HT-29 (cell line): Measurements from ENCODE around the gene FAM120B. TPM values are rescaled to one million over a fixed set of nuclear protein-coding genes. Genes with fewer than 3 reads are reported as not detected.

Experiments
- DNase-seq: peaks from one replicate; pipeline ENCODE4 v3.0.0-alpha.2; 2015; ENCODE audit warnings: low spot score
- total RNA-seq: library from RNA; depleted of rRNA; stranded (reverse); fragments of >200 nt; shearing (Covaris generic); gene quantifications from 2 replicates; pipeline ENCODE4 v1.2.3, GENCODE V29; 2014

FAM120B gene
- total RNA-seq, 1 experiment from 2014 or later = 6.9 TPM

DNA sequence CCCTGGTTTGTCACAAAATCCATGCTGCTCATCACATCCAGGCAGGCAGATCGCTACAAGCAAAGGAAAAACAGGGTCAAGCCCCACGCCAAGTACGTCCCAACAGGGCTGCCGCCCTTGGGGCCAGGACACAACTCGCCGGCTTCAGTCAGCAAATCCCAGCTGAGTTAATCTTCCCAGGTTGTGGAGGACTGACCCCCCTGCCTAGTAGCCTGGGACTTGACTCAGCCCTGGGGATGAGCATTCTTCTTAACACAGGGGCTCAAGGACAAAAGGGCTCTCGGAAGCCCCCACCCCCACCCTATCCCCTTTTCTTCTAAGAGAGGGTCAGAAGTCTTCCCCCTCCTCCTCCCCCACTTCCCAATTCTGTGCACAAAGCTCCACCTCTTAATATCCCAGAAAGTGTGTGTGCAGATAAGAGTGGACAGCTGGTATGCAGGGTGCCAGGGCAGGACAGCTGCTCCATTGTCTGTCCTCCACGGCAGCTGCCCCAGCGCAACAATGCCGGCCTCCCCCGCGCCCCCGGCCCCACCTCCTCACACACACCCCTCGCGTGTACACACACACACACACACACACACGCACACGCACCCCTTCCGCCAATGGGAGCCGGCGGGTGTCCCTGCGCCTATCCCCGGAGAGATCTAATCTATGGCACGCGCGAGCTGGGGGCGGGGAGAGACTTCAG, 20.2 kb upstream of the FAM120B start:
- no peak for DNase-seq

DNA sequence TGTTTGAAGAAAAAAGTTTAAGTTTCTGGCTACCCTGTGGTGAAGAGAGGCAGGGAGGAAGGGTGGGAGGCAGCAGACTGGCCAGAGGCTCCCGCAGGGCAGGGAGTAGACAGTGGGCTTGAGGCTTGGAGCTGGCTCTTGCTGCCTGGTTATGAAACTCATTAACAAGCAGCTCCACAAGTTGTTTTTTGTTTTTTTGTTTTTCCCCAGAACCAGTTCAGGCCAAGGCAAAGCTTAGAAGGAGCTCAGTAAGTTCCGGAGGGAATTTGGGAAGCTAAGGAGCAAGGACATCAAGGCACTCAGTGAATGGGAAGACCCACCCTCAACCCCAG, 19.7 kb upstream of the FAM120B start:
- no peak for DNase-seq

DNA sequence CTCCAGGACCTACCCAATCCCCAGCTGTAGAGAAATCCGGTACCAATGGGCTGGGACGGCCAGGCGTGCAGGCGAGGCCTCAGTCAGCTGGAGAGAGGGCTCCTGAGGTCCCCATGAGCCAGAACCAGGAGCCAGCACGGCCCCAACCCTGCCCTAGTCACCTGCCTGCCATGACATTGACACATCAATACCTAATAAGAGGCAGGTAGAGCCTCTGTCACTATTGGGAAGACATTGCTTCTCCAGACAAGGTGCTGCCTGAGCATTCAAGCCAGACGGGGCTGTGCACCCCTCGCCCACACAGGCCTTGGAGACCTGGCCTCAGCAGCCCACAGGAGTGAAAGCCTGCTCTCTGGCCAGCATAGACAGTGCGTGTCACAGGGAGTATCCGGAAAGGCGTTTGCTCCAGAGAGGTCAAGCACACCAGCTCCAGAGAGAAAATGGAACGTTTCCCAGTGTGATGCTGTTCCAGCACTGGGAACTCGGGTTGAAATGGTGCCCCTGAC, 19.1 kb upstream of the FAM120B start:
- no peak for DNase-seq

DNA sequence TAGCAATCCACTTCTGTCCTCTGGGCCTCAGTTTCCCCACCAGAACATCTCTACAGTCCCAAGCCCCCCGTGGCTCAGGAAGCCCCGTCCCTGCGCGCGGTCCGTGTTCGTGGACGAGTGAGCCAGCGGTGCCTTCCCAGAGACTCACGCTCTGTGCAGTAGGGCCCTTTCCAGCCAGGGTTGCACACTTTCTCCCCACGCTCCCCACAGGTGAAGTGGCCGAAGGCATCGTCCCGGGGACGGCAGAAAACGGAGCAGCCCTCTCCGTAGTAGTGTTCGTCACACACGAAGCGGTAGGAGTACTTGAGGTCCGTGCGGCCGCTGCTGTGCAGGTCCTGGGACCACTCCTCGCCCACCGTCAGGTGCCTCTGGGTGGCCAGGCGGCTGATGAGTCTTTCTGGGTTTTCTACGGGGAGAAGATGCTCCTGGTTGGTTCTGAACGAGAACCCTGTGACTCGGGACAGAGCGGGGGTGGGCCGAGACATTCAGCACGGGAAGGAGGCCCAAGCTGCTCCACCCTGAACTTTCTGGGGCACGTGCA, 18.4 kb upstream of the FAM120B start:
- no peak for DNase-seq

DNA sequence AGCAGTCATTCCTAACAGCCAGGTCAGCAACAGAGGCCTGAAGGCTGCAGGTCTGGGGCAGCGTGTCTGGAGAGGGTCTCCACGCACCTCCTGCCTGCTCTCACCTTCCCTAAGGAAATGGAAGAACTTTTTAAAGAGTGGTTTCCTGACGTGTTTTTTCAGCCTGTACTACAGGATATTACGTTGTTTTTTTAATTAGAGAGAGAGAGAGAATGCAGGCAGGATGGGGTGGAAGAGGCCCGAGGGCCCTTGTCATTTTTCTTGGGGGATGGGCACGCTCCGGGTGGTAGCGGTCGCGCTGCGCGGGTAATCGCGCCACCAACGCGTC, 17.7 kb upstream of the FAM120B start:
- no peak for DNase-seq

DNA sequence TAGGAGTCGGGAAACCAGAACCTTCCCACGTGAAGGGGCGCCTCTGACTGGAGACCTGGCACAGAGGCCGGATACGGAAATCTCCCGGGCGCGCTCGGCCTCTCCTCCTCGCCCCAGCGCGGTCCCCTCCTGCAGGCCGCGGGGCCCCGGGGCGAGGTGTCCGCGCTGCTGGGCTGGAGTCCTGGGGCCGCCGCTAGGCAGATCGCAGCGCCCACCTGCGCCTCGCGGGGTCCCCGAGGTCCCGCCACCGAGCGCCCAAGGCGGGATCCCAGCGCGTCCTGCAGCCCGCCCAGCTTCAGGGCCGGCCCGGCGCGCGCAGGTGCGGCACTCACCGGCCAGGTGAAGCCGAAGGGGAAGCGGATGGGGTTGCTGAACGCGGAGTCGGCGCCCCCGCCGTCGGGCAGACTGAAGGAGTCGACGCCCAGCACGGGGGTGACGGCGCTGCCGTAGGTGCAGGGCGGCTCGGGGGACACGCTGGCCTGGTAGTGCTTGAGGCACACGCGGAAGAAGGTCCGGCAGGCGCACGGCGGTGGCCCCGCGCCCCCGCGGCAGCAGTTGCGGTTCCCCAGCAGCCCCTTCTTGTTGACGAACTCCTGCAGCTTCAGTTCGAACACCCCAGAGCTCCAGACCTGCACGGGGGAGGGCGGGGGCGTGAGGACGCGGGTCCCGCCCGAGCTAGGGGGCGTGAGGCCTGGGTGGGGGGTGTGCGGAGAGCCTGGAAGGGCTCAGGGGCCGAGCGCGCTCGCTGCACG, 17.2 kb upstream of the FAM120B start:
- DNase-seq = no peak

DNA sequence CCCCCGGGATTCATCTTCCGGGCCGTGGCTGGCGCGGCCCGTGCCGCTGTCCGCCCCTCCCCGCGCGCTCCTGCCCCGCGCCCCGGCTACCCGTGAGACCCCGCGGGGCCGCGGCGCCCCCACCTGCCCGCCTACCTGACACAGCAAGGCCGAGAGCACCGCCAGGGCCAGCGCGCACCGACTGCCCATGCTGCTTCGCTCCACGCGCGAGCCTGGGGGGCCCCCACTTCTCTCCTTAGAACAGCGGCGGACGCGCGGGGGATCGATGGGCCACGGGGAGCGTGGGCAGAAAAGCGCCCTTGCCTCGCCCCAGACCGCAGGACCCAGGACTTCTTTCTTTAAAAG, 16.6 kb upstream of the FAM120B start:
- DNase-seq = no peak

DNA sequence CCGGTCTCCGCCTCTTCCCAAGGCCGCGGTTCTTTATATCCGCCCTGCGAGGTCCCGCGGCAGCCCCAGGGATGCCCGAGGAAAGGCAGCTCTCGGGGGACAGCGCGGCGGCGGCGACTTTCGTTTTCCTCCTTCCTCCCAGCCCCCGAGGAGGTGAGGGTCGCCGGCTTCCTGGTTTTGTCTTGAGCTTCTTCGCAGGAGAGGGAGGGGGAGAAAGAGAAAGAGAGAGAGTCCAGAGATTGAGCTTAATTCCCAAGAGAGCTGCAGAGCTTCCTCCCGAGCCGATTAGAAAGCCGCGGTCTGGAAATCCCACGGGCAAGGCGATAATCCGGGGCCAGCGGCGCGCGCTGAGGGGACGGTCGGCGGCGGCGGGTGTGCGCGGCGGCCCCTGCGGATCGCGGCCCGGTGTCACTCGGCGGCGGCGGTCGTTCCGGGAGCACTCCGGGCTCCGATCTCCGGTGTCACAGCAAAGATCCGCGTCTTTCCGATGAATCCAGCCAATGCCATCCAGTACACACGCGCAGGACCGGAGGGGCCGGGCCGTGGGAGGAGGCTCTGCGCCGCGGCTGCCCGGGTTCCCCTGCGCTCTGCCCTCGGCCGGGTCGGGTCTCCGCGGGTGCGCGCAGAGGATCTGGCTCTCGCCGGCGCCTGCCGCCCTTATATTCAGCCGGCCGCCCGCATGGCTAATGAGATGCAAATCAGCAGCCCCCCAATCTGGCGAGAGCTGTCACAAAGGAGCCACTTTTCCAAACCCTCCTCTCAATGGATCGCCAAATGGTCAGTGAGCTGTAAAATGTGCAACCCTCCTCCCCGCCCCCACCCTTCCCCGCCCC, 16.0 kb upstream of the FAM120B start, which contains the start of gene DLL1:
DLL1 (minus strand) TSS at position 783 of the 833 bp plus-strand sequence. CDS start 939 bp downstream, outside the sequence.
- DNase-seq = no peak

DNA sequence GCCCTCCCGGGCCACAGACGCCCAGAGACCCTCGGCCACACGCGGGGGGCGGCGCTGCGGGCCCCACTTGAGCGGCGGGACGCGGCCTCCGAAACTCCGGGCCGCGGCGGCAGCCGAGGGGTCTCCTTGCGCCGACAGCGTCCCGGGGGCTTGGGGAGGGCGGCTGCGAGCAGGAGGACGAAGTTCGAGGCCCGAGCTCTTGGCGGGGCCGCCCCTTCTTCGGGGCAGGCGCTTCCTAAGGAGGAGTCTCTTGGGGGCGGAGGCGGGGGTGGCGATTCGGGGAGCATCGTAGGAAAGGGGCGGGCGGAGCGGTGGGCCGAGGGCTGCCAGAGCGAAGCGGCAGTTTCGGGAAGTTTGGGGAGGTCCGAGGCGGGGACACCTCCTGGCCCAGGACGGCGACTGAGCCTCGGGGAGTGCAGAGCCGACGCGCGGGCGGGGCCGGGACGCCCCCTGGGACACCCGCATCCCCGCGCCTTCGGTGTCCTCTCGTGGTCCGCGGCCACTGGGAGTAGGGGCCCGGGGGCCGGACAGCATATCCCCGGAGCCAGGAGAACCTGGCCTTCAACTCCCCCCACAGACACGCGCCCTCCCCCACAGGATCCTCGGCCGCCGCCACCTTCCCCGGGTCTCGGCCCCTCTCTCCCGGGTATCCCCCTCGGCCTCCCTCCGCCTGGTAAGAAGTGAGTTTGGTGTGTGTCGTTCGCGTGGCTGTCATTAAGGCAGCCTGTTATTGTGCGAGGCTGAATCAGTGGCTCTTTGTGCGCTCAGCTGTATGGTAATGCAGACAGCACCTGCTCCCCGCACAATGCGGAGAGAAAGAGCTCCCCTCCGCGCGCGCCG, 15.1 kb upstream of the FAM120B start:
- no peak for DNase-seq

DNA sequence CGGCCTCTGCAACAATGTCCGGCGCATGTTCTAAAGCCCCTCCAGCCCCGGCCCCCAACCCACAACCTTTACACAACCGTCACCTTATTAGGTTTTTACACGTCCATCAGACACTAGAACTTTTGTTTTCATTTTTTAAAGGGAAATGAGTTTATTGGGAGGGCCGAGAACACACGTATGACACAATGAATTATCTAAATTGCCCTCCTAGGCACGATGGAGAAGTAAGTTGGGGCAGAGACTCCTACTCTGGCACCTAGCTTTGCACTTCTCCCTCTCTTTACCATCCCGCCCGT, 14.5 kb upstream of the FAM120B start:
- DNase-seq = no peak

DNA sequence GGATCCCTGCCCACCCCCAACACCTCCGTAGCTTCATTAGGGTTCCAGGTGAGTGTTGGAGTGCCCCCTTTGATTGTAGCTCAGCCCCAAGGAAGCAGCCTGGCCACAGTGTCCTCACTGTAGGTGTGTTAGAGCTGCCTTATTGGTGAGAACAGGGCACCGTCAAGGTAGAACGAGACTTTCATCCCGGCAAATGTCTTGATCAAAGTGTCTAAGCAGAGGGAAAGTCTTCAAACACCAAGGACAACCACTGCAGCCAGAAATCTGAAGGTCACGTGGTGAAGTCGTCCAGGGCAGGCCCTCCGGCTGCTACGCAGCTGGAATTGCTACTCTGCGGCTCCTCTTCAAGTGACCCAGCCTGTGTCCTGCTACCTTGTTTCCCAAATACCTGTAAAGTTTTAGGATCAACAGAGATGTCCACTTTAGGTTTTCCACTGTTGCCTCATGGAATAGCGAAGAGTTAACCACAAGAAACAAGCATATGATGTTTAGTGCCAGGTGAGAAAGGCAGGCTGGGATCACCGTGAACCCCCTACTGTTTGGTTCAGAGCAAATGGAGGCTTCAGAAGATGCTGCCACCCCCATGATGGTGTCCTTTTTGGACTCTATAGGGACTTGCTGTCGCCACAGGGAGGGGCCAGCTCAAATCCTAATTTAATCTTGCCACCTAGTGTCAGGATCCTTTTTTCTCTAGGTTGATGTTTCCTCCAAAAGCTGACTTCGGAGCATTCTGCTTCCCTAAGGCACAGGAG, 14.0 kb upstream of the FAM120B start:
- DNase-seq = no peak

DNA sequence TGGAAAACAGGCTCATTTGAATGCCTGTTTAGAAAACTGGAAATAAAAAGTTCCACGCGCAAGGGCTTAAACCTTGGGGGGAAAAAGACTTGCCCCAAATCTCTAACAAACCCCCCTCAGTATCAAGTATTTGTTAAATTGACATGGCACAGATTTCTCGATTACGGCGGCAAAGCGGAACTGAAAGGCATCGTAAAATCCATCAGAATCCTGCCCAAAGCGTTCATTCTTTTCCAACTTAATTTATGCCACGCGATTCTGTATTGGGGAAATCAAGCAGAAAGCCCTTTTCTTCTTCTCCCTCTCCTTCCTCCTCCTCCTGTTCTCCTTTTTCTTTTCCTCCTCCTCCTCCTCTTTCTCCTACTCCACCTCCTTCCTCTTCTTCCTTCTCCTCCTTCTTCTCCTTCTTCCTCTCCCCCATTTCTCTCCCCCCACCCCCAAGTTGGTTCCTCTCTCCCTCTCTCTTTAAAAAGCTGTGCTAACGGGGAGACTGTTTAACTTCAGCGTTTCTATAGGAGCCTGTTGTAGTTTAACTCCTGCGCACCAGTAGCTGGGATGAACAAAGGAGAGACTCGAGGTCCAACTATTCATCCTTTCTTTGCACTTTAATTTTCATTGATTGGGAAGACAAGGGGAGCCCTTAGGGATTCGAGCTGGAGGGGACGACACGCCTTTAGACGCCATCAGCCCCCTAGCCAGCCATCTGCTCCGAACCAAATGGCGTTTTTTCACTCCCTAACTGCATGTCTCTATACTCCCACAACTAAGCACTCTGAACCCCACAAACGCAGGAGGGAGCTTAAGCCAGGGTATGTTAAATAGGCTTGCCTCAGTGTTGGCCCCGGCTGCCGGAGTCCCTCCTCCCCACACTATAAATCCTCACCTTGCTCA, 13.0 kb upstream of the FAM120B start:
- DNase-seq = no peak

DNA sequence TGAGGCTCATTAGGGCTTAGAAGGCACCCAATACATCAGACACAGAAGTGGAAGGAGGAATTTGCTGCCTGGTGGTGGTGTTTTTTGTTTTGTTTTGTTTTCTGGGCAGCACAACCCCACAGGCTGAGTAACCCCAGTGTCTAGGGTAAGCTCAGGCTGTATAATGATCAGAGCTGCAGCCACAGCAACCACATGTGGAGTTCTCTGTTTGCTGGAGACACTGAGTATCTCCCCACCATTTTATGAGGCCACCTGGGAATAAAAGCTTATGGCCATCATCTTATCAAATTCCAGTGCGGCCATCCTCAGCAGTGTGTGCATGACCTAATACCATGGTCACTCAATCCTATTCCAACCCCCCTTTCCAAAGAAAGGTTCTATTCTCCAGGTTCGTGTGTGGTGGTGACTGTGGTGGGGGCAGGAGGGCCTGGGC, 12.2 kb upstream of the FAM120B start:
- no peak for DNase-seq

DNA sequence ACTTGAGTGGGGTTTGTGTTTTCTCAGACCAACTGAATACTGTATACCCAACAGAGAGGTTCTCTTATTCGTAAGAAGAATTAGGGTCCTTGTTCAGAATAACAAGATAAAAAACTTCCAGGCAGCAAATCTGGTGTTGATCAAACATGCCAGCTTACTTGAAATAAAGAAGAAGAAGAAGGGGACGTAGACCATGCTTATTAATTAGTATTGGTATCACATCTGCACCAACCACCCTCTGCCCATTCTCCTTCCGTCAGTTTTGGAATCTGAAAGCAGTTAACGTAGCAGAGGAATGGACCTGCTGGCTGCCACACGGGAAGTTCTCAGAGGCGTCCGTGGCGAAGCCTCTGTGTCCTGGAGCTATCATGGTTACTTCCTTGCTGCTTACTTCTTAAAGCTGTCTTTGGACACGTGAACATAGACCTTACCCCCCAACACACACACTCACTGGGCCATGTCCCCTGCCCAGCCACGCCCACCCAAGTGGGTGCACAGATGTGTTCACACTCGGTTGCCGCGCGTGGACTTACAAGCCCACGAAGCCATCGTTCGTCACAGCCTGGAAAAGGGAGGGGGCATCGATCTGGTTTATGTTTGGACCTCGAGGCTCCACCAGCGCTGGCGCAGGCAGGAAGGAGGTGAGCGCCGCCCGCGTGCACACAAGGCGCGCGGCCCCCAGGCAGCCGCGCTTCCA, 11.6 kb upstream of the FAM120B start:
- DNase-seq = no peak

DNA sequence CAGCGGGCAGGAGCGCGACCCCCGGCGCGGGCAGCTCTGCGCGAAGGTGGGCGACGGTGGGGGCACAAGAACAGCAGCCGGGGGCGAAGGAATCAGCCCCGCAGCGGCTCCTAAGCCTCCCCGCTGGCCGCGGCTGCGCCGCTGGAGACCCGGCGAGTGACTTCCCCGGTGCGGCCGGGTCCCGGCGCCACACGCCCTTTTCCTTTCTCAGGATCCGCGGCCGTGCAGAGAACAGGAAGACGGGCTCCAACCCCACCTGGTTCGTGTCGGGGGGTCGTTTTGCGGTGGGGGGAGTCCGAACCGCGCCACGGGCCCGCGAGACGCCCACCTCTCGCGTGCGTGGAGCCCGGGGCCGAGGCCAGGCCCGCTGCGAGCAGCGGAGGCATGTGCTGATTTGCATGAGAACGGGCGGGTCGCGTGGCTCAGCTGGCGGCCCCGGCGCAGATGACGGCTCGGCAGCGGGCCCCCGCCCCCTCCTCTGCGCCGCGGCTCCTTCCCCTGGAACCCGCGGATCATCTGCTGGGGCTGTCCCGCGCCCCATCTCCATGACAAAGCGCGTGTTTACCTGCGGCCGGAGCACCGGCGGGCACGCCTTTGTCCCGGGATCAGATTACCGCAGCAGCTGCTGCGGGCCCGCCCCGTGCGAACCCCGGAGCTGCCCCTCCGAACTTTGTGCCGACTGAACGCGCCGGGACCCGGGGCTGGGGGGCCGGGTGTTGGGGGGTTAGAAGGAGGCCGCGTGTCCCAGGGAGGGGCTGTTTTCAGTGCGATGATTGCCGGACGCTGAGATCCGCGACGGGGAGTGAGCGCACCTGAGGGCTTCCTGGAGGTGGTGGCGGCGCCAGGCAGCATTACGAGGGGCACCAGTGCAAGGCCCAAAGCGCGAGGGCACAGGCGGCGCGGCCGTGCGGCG, 10.8 kb upstream of the FAM120B start:
- no peak for DNase-seq

DNA sequence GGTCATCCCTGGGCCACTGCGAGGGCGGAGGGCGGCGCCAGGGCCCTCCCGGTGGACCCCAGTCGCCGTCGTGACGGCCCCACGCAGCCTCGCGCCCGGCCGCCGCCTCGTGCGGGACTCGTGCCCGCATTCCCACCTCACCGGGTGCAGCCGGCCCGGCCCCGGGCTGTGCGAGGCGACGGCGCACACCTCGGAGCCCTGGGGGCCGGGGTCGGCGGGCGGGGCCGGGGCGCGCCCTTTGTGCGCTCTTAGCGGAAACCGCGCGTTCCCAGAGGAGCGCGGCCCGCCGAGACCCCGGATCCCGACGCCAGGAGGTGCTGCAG, 10.2 kb upstream of the FAM120B start:
- DNase-seq = no peak

DNA sequence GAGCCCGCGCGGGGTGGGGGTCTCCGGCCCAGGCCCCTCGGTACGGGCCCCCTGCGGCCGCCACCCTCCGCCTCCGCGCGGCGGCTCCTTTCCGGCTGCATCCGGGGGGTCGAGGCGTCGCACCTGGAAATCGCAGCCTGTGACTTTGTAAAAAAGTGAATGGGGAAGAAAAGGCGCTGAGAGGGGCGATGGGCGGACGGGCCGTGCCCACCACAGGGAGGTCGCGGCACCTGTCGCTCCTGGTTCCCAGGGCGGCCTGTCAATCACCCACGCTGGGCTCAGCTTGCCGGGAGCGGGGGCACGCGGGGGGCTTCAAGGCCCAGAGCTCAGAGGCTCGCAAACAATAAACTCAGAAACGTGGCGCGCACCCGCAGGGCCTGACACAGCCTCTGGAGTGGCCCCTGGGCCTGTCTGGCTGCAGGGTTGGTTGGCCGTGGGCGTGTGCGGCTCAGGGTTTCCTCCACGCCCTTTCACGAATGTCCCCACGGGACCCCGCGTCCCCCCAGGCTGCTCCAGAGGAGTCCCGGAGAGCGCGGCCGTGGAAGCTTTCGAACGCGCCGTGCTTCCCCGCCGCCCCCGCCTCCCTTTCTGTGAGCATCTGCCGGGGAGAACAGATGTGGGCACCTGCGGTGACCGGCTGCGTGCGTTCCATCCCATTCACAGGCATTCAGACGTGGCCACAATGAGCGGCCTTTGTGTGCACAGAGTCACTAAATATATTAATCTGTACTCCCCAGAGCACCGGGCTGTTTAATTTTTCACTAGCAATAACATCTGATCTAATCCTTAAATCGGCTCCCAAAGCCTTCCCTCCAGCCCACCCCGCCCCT, 9.6 kb upstream of the FAM120B start:
- no peak for DNase-seq
